SJCRH30 (cell line): Measurements from ENCODE around the gene FMO1. TPM values are rescaled to one million over a fixed set of nuclear protein-coding genes. Genes with fewer than 3 reads are reported as not detected.
A peak's percentile ranks its signal among the peaks of the same experiment; 100 is the strongest.

ENCODE experiments used
- DNase-seq, 2 experiments: peaks; one replicate each; pipeline ENCODE4 v3.0.0-alpha.2; 2015 to 2020
- H3K27ac ChIP-seq: fragments of 250-450 bp; sonication (Bioruptor Pico); 2 replicates; pipeline ENCODE4 v1.5.1; 2020; ENCODE audit warnings: mild to moderate bottlenecking, moderate library complexity
- H3K27me3 ChIP-seq: fragments of 250-450 bp; sonication (Bioruptor Pico); 2 replicates; pipeline ENCODE4 v1.5.1; 2020; ENCODE audit warnings: mild to moderate bottlenecking, moderate library complexity
- H3K36me3 ChIP-seq: fragments of 250-450 bp; sonication (Bioruptor Pico); 2 replicates; pipeline ENCODE4 v1.5.1; 2020; ENCODE audit warnings: mild to moderate bottlenecking, moderate library complexity
- H3K4me1 ChIP-seq: fragments of 250-450 bp; sonication (Bioruptor Pico); 2 replicates; pipeline ENCODE4 v1.5.1; 2020; ENCODE audit warnings: mild to moderate bottlenecking, moderate library complexity
- H3K4me3 ChIP-seq: fragments of 250-450 bp; sonication (Bioruptor Pico); 2 replicates; pipeline ENCODE4 v1.5.1; 2020; ENCODE audit warnings: mild to moderate bottlenecking, moderate library complexity
- H3K9me3 ChIP-seq: fragments of 250-450 bp; sonication (Bioruptor Pico); replicated peaks from 2 replicates; pipeline ENCODE4 v1.5.1; 2020; ENCODE audit warnings: mild to moderate bottlenecking, moderate library complexity
- total RNA-seq: library from RNA; depleted of rRNA; stranded (reverse); fragments of >200 nt; shearing (Covaris generic); gene quantifications from 2 replicates; pipeline ENCODE4 v1.2.3, GENCODE V29; 2014

The FMO1 gene
- total RNA-seq, 1 experiment from 2014 or later: not detected

GRCh38 chr1:171252482-171252881, 4.2 kb downstream of the FMO1 start:
- Histone ChIP-seq H3K4me3 (no peak overlapping the region), H3K27ac (no peak overlapping the region), H3K36me3 (no peaks in the 10 kb centered on the region), H3K9me3 (no peaks in the 10 kb centered on the region), H3K27me3 (no peaks in the 10 kb centered on the region), H3K4me1 (peaks cover 9% of the 10 kb centered on the region)
- peak; percentile 72 to 82 for DNase-seq

- Histone ChIP-seq H3K36me3 (no peaks in the 10 kb centered on the region), H3K4me1 (peaks cover 16% of the 10 kb centered on the region), H3K4me3 (no peak overlapping the region), H3K27me3 (no peaks in the 10 kb centered on the region), H3K9me3 (no peaks in the 10 kb centered on the region), H3K27ac (no peak overlapping the region)
- no peak for DNase-seq
Measured at GRCh38 chr1:171254859-171255258, 6.6 kb downstream of the FMO1 start.

- H3K9me3 ChIP-seq: no peaks in the 10 kb centered on the region
- H3K27ac ChIP-seq: no peak overlapping the region
- no peak for DNase-seq
- H3K27me3 ChIP-seq: no peaks in the 10 kb centered on the region
- H3K4me1 ChIP-seq: peaks cover 14% of the 10 kb centered on the region
- H3K36me3 ChIP-seq: no peaks in the 10 kb centered on the region
- H3K4me3 ChIP-seq: no peak overlapping the region
Measured at GRCh38 chr1:171256940-171257606, 8.8 kb downstream of the FMO1 start.

GRCh38 chr1:171257607-171258076, 9.3 kb downstream of the FMO1 start:
- no peak for DNase-seq
- Histone ChIP-seq H3K9me3 (no peaks in the 10 kb centered on the region), H3K4me3 (no peak overlapping the region), H3K4me1 (peaks cover 10% of the 10 kb centered on the region), H3K27ac (no peak overlapping the region), H3K27me3 (no peaks in the 10 kb centered on the region), H3K36me3 (no peaks in the 10 kb centered on the region)

- Histone ChIP-seq H3K9me3 (no peaks in the 10 kb centered on the region), H3K27me3 (no peaks in the 10 kb centered on the region), H3K4me3 (no peak overlapping the region), H3K4me1 (peaks cover 7% of the 10 kb centered on the region; the same call in 1 of the 2 replicates), H3K36me3 (no peaks in the 10 kb centered on the region), H3K27ac (no peak overlapping the region)
- no peak for DNase-seq
Measured at GRCh38 chr1:171258429-171258828, 10.1 kb downstream of the FMO1 start.

GRCh38 chr1:171258943-171259342, 10.6 kb downstream of the FMO1 start:
- H3K27me3 ChIP-seq: no peaks in the 10 kb centered on the region
- no peaks in the 10 kb centered on the region for H3K36me3 ChIP-seq
- H3K4me3 ChIP-seq: no peak overlapping the region
- no peak for DNase-seq
- H3K9me3 ChIP-seq: no peaks in the 10 kb centered on the region
- H3K4me1 ChIP-seq: peaks cover 7% of the 10 kb centered on the region; the same call in 1 of the 2 replicates
- H3K27ac ChIP-seq: no peak overlapping the region

GRCh38 chr1:171261336-171261735, 13.0 kb downstream of the FMO1 start:
- H3K4me3 ChIP-seq: no peak overlapping the region
- no peak for DNase-seq
- H3K4me1 ChIP-seq: peaks cover 7% of the 10 kb centered on the region; the same call in 1 of the 2 replicates
- H3K27ac ChIP-seq: no peak overlapping the region
- no peaks in the 10 kb centered on the region for H3K36me3 ChIP-seq
- no peaks in the 10 kb centered on the region for H3K27me3 ChIP-seq
- no peaks in the 10 kb centered on the region for H3K9me3 ChIP-seq

GRCh38 chr1:171263901-171264300, 15.6 kb downstream of the FMO1 start:
- H3K27me3 ChIP-seq: no peaks in the 10 kb centered on the region
- H3K27ac ChIP-seq: no peak overlapping the region
- no peak for DNase-seq
- H3K9me3 ChIP-seq: no peaks in the 10 kb centered on the region
- H3K4me1 ChIP-seq: peaks cover 14% of the 10 kb centered on the region
- no peaks in the 10 kb centered on the region for H3K36me3 ChIP-seq
- H3K4me3 ChIP-seq: no peak overlapping the region

- H3K9me3 ChIP-seq: no peaks in the 10 kb centered on the region
- H3K4me3 ChIP-seq: no peak overlapping the region
- no peak for DNase-seq
- H3K36me3 ChIP-seq: no peaks in the 10 kb centered on the region
- H3K4me1 ChIP-seq: peaks cover 8% of the 10 kb centered on the region; the same call in 1 of the 2 replicates
- H3K27me3 ChIP-seq: no peaks in the 10 kb centered on the region
- no peak overlapping the region for H3K27ac ChIP-seq
Measured at GRCh38 chr1:171265686-171266085, 17.4 kb downstream of the FMO1 start.

- Histone ChIP-seq H3K4me1 (peaks cover 8% of the 10 kb centered on the region; the same call in 1 of the 2 replicates), H3K27ac (no peak overlapping the region), H3K27me3 (no peaks in the 10 kb centered on the region), H3K9me3 (no peaks in the 10 kb centered on the region), H3K4me3 (no peak overlapping the region), H3K36me3 (no peaks in the 10 kb centered on the region)
- no peak for DNase-seq
Measured at GRCh38 chr1:171266930-171267329, 18.6 kb downstream of the FMO1 start.

- DNase-seq: peak; percentile 7 to 38
- Histone ChIP-seq H3K4me3 (no peak overlapping the region), H3K27me3 (no peaks in the 10 kb centered on the region), H3K4me1 (peaks cover 8% of the 10 kb centered on the region; the same call in 1 of the 2 replicates), H3K27ac (no peak overlapping the region), H3K36me3 (no peaks in the 10 kb centered on the region), H3K9me3 (no peaks in the 10 kb centered on the region)
Measured at GRCh38 chr1:171267391-171267790, 19.1 kb downstream of the FMO1 start.

- Histone ChIP-seq H3K4me3 (no peak overlapping the region), H3K4me1 (peaks cover 8% of the 10 kb centered on the region; the same call in 1 of the 2 replicates), H3K9me3 (no peaks in the 10 kb centered on the region), H3K36me3 (no peaks in the 10 kb centered on the region), H3K27me3 (no peaks in the 10 kb centered on the region), H3K27ac (no peak overlapping the region)
- no peak for DNase-seq
Measured at GRCh38 chr1:171270806-171271205, 22.5 kb downstream of the FMO1 start.

GRCh38 chr1:171277534-171277933, 29.2 kb downstream of the FMO1 start:
- no peak for DNase-seq
- no peaks in the 10 kb centered on the region for H3K4me1 ChIP-seq
- H3K9me3 ChIP-seq: no peaks in the 10 kb centered on the region
- no peaks in the 10 kb centered on the region for H3K27me3 ChIP-seq
- no peak overlapping the region for H3K4me3 ChIP-seq
- no peak overlapping the region for H3K27ac ChIP-seq
- no peaks in the 10 kb centered on the region for H3K36me3 ChIP-seq

- H3K27me3 ChIP-seq: no peaks in the 10 kb centered on the region
- H3K27ac ChIP-seq: no peak overlapping the region
- no peaks in the 10 kb centered on the region for H3K4me1 ChIP-seq
- H3K4me3 ChIP-seq: no peak overlapping the region
- H3K36me3 ChIP-seq: no peaks in the 10 kb centered on the region
- no peak for DNase-seq
- H3K9me3 ChIP-seq: no peaks in the 10 kb centered on the region
Measured at GRCh38 chr1:171279234-171279633, 30.9 kb downstream of the FMO1 start.

GRCh38 chr1:171279678-171280077, 31.4 kb downstream of the FMO1 start:
- H3K27me3 ChIP-seq: no peaks in the 10 kb centered on the region
- H3K36me3 ChIP-seq: no peaks in the 10 kb centered on the region
- H3K9me3 ChIP-seq: no peaks in the 10 kb centered on the region
- H3K4me1 ChIP-seq: no peaks in the 10 kb centered on the region
- DNase-seq: no peak
- H3K27ac ChIP-seq: no peak overlapping the region
- no peak overlapping the region for H3K4me3 ChIP-seq

- no peaks in the 10 kb centered on the region for H3K9me3 ChIP-seq
- H3K4me3 ChIP-seq: no peak overlapping the region
- no peaks in the 10 kb centered on the region; the same call in 1 of the 2 replicates for H3K4me1 ChIP-seq
- no peaks in the 10 kb centered on the region for H3K27me3 ChIP-seq
- H3K27ac ChIP-seq: no peak overlapping the region
- H3K36me3 ChIP-seq: no peaks in the 10 kb centered on the region
- DNase-seq: no peak
Measured at GRCh38 chr1:171280599-171280998, 32.3 kb downstream of the FMO1 start.
